B cell (primary cell): ENCODE results near the gene GABRR1.

Experiments used
- EZH2 ChIP-seq: IDR thresholded peaks from 2 replicates; pipeline ENCODE4 v1.6.1; 2012; ENCODE audit warnings: borderline replicate concordance, low read depth, mild to moderate bottlenecking, moderate library complexity, low read length; ENCODE audit not compliant: insufficient read depth, poor library complexity, severe bottlenecking
- TF ChIP-seq, protein P1 (sequence below): fragments of 200-600 bp; IDR thresholded peaks from one replicate; pipeline ENCODE4 v1.8.0; 2022; ENCODE audit warnings: antibody characterized with exemption, mild to moderate bottlenecking

DNA sequence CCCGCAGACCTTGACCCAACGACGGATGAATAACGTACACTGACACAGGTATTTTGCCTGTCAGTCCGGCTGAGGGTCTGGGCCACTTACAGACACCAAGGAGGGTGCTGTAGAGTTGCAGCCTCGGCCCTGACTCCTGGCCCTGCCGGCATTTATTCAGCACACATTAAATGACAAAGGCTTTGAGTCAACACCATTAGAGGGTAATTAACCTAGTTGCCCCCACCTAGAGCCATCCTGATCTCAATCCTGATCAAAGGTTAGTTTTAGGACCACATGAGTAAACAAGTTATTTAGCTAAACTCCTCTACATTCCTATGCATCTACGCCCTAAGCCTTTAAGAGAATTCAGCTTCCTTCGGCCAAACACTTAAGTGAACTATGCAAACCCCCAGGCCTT is 83.2 kb downstream of the GABRR1 start:
- TF ChIP-seq, protein P1, sequence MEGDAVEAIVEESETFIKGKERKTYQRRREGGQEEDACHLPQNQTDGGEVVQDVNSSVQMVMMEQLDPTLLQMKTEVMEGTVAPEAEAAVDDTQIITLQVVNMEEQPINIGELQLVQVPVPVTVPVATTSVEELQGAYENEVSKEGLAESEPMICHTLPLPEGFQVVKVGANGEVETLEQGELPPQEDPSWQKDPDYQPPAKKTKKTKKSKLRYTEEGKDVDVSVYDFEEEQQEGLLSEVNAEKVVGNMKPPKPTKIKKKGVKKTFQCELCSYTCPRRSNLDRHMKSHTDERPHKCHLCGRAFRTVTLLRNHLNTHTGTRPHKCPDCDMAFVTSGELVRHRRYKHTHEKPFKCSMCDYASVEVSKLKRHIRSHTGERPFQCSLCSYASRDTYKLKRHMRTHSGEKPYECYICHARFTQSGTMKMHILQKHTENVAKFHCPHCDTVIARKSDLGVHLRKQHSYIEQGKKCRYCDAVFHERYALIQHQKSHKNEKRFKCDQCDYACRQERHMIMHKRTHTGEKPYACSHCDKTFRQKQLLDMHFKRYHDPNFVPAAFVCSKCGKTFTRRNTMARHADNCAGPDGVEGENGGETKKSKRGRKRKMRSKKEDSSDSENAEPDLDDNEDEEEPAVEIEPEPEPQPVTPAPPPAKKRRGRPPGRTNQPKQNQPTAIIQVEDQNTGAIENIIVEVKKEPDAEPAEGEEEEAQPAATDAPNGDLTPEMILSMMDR: no peak
- no peak for TF ChIP-seq EZH2
